ENCODE measurements around the gene ZFP3.

DNA sequence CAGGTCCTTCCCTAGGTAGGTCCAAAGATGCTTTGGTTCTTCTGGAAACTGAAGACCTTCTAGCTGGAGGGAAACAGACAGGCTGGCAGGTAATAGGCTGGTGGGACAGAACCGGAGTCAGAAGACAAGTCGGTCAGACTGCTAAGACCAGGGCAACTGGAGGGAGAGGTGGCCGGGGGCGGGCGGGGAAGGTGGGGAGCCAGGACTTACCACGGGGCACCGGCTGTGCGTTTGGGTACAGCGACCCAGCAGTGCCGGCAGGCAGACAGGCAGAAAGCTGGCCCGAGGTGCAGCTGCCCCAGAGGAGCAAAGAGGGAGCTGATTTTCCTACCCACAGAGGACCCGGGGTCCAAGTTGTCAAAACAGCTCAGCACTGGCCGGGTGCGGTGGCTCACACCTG lies 43.6 kb upstream of the ZFP3 start:
- TF ChIP-seq, protein P1, sequence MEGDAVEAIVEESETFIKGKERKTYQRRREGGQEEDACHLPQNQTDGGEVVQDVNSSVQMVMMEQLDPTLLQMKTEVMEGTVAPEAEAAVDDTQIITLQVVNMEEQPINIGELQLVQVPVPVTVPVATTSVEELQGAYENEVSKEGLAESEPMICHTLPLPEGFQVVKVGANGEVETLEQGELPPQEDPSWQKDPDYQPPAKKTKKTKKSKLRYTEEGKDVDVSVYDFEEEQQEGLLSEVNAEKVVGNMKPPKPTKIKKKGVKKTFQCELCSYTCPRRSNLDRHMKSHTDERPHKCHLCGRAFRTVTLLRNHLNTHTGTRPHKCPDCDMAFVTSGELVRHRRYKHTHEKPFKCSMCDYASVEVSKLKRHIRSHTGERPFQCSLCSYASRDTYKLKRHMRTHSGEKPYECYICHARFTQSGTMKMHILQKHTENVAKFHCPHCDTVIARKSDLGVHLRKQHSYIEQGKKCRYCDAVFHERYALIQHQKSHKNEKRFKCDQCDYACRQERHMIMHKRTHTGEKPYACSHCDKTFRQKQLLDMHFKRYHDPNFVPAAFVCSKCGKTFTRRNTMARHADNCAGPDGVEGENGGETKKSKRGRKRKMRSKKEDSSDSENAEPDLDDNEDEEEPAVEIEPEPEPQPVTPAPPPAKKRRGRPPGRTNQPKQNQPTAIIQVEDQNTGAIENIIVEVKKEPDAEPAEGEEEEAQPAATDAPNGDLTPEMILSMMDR (IDR thresholded peaks at IDR 0.05): no peak
- TF ChIP-seq POLR2A (IDR thresholded peaks at IDR 0.05): no peak
- TF ChIP-seq POLR2AphosphoS5 (IDR thresholded peaks at IDR 0.05): no peak
